ENCODE results near the gene DNAH9. TPM values are rescaled to one million over a fixed set of nuclear protein-coding genes. Genes with fewer than 3 reads are reported as not detected.

DNAH9 gene
- total and polyA plus RNA-seq, 2 of the 8 experiments (the other 6 are each of a cell fraction or from before 2014, with no cell fraction given) = 0.21 to 0.86 TPM

- H3K4me2 ChIP-seq (ENCODE audit: insufficient read depth in 1 of 2, low read depth in 2 of 2, low read length in 2 of 2) = no peak overlapping the region
- H4K5ac ChIP-seq (ENCODE audit: insufficient read length, low read depth, low read length) = no peak overlapping the region
- WGBS, 2 experiments (ENCODE audit: extremely low coverage in 1 of 2, insufficient coverage in 1 of 2, insufficient read length in 1 of 2, insufficient replicate concordance in 2 of 2, low coverage in 1 of 2, low lambda C conversion rate in 2 of 2, missing lambda C conversion rate in 1 of 2) = 79% methylated on average over 1 of the region's 1 CpG; no CpG with 5 or more reads in 1 of the 2 experiments
- no peaks in the 10 kb centered on the region for H4K20me1 ChIP-seq (replicated peaks in 1 of 2; ENCODE audit: control insufficient read depth in 1 of 2, insufficient read depth in 2 of 2, low read length in 2 of 2)
- no peak overlapping the region for H2BK12ac ChIP-seq (ENCODE audit: low read depth, low read length)
- DNase-seq (ENCODE audit: low read depth in 1 of 2, low spot score in 2 of 2) (no peak), FAIRE-seq (no peak)
- H3K56ac ChIP-seq (replicated peaks; ENCODE audit: insufficient read length, low read depth, low read length) = no peak overlapping the region
- no peak overlapping the region for H3K14ac ChIP-seq (ENCODE audit: insufficient read length)
- TF ChIP-seq TBP (IDR thresholded peaks at IDR 0.05; ENCODE audit: low read depth, low read length) (no peak), SP2 (IDR thresholded peaks at IDR 0.05; ENCODE audit: low read length) (no peak), RBBP5 (IDR thresholded peaks at IDR 0.05; ENCODE audit: borderline replicate concordance, low read depth, low read length) (no peak), SIN3A (conservative IDR thresholded peaks at IDR 0.05 in 1 of 2, IDR thresholded peaks at IDR 0.05 in 1 of 2; ENCODE audit: low read depth in 1 of 2, low read length in 2 of 2) (no peak), JUN (IDR thresholded peaks at IDR 0.05; ENCODE audit: low read depth, low read length) (no peak), CHD2 (IDR thresholded peaks at IDR 0.05; ENCODE audit: low read length) (no peak), CTBP2 (IDR thresholded peaks at IDR 0.05; ENCODE audit: borderline replicate concordance, insufficient read depth, insufficient read length, low read length) (no peak), SP1 (IDR thresholded peaks at IDR 0.05; ENCODE audit: low read depth, low read length) (no peak), HDAC6 (IDR thresholded peaks at IDR 0.05; ENCODE audit: low read depth, low read length) (no peak), POLR2AphosphoS5 (IDR thresholded peaks at IDR 0.05; ENCODE audit: low read depth, low read length) (no peak), NRF1 (IDR thresholded peaks at IDR 0.05; ENCODE audit: low read depth, low read length) (no peak), ASH2L (IDR thresholded peaks at IDR 0.05; ENCODE audit: low read length) (no peak)
- no peaks in the 10 kb centered on the region for H3K79me1 ChIP-seq (ENCODE audit: low read depth, low read length)
- no peak overlapping the region for H2BK20ac ChIP-seq (ENCODE audit: low read length)
- no peaks in the 10 kb centered on the region for H3K9me3 ChIP-seq (ENCODE audit: insufficient read depth in 2 of 2, low read depth in 1 of 2, low read length in 1 of 2)
- no peaks in the 10 kb centered on the region for H3K27me3 ChIP-seq (replicated peaks in 1 of 4; ENCODE audit: control insufficient read depth in 3 of 4, extremely low read depth in 1 of 4, insufficient read depth in 3 of 4, low read length in 3 of 4)
- no peak overlapping the region for H3K18ac ChIP-seq (ENCODE audit: extremely low read depth, low read length)
- no peak overlapping the region for H4K8ac ChIP-seq (ENCODE audit: extremely low read depth, insufficient read depth, low read length)
- no peaks in the 10 kb centered on the region for H3K36me3 ChIP-seq (ENCODE audit: control insufficient read depth in 2 of 4, insufficient read depth in 4 of 4, low read length in 3 of 4)
- no peak overlapping the region for H3K27ac ChIP-seq (ENCODE audit: low read depth, low read length)
- no peaks in the 10 kb centered on the region for H3K4me1 ChIP-seq (replicated peaks in 1 of 4; ENCODE audit: control insufficient read depth in 3 of 4, insufficient read depth in 4 of 4, low read length in 3 of 4)
- POLR2A ChIA-PET (ENCODE audit: partially characterized antibody) = no interaction called here
- no peaks in the 10 kb centered on the region; the same call in 1 of the 2 replicates for H3K23me2 ChIP-seq (ENCODE audit: low read depth, low read length)
- no peak overlapping the region for H2BK120ac ChIP-seq (replicated peaks; ENCODE audit: low read depth, low read length)
- H2BK5ac ChIP-seq (ENCODE audit: low read depth, low read length) = no peak overlapping the region
- no peak overlapping the region for H2BK15ac ChIP-seq (ENCODE audit: low read length)
- no peak overlapping the region for H3K23ac ChIP-seq (ENCODE audit: insufficient read length)
- no peak overlapping the region for H3K9ac ChIP-seq (replicated peaks in 1 of 4; ENCODE audit: extremely low read depth in 1 of 4, low read depth in 3 of 4, low read length in 3 of 4)
- no peak overlapping the region for H2AFZ ChIP-seq (ENCODE audit: low read length)
- no peak overlapping the region for H3K4ac ChIP-seq (replicated peaks; ENCODE audit: insufficient read length, low read depth, low read length)
- no peak overlapping the region for H3K4me3 ChIP-seq (ENCODE audit: extremely low read depth in 1 of 4, insufficient read depth in 2 of 4, low read depth in 3 of 4, low read length in 4 of 4)
- H4K91ac ChIP-seq (replicated peaks; ENCODE audit: insufficient read length, low read length) = no peak overlapping the region
- no peaks in the 10 kb centered on the region for H3K79me2 ChIP-seq (ENCODE audit: control insufficient read depth in 1 of 2, insufficient read depth in 2 of 2, low read length in 2 of 2)
- CTCF ChIA-PET (ENCODE audit: partially characterized antibody) = interaction anchor here (0.6 to 1.2 kb wide), 2 partner anchors 9 to 414 kb away, joined by 3 read pairs; no protein-coding TSS in a partner anchor
- no peak overlapping the region for H2AK5ac ChIP-seq (ENCODE audit: low read depth, low read length)
These were observed 227.4 kb downstream of the DNAH9 start for GRCh38 chr17:11825572-11826209.

Data from H1 (cell line).